K562 (cell line): ENCODE measurements around the gene TCF4. TPM values are rescaled to one million over a fixed set of nuclear protein-coding genes. Genes with fewer than 3 reads are reported as not detected.

Source experiments
- ATAC-seq: fragments of 200-7000 bp; cut with Tn5 transposase; 3 replicates; pipeline ENCODE4 v1.9.1; 2020; ENCODE audit warnings: moderate library complexity
- BruUV-seq: library from RNA; stranded (reverse); fragments of 400-500 nt; replicated peaks from 2 replicates; lab custom pipeline; 2021; lab: Mats Ljungman, UMichigan
- CTCF ChIA-PET: fragments of 300-600 bp; formaldehyde crosslinking; extraction: SDS; loops from one replicate; lab custom pipeline; 2021; ENCODE audit warnings: low intra/inter-chr PET ratio; lab: Yijun Ruan, JAX
- POLR2A ChIA-PET: fragments of 300-600, 350-650 bp; sonication (Branson Sonifier 250); formaldehyde crosslinking; extraction: SDS; loops from one replicate; lab custom pipeline; 2021; ENCODE audit warnings: antibody characterized with exemption, inconsistent platforms; lab: Yijun Ruan, JAX
- DNase-seq, 4 experiments: peaks; one replicate each; pipeline versions ENCODE4 v3.0.0 to v3.0.0-alpha.2; 2011 to 2018; ENCODE audit warnings: low spot score in 3 of 4, mixed read lengths in 3 of 4; ENCODE audit errors: extremely low read depth in 1 of 4
- FAIRE-seq: peaks from 2 replicates; lab custom pipeline; 2011; peaks lifted over from hg19 to GRCh38; lab: Jason Lieb, UNC
- H2AFZ ChIP-seq: 2 replicates; pipeline ENCODE4 v1.6.0; 2011; ENCODE audit warnings: low read depth, low read length, control low read depth, inconsistent platforms
- H3K27ac ChIP-seq: fragments of 200-600 bp; 3 replicates; pipeline ENCODE4 v1.8.0; 2011; ENCODE audit warnings: low read depth, mild to moderate bottlenecking, control low read depth, inconsistent platforms, low read length, moderate library complexity, mixed read lengths; ENCODE audit errors: extremely low read depth
- H3K27me3 ChIP-seq, 2 experiments: fragments of 300-600 bp in 1 of 2; 2 replicates in 1 of 2; 3 replicates in 1 of 2; pipeline versions ENCODE4 v1.6.0 to v1.8.0; 2011; ENCODE audit warnings: inconsistent platforms in 2 of 2, low read length in 2 of 2, mild to moderate bottlenecking in 1 of 2, mixed read lengths in 1 of 2, moderate library complexity in 1 of 2; ENCODE audit not compliant: control insufficient read depth in 2 of 2, insufficient read depth in 2 of 2
- H3K36me3 ChIP-seq: fragments of 300-600 bp; 3 replicates; pipeline ENCODE4 v1.8.0; 2011; ENCODE audit warnings: mild to moderate bottlenecking, low read length, inconsistent platforms; ENCODE audit not compliant: control insufficient read depth, insufficient read depth
- H3K4me1 ChIP-seq, 2 experiments: fragments of 200-600 bp in 1 of 2; replicated peaks in 1 of 2; 2 replicates in 1 of 2; 3 replicates in 1 of 2; pipeline versions ENCODE4 v1.5.1 to v1.8.0; 2011; ENCODE audit warnings: inconsistent platforms in 2 of 2, low read length in 2 of 2, mild to moderate bottlenecking in 1 of 2, mixed read lengths in 1 of 2, moderate library complexity in 1 of 2; ENCODE audit not compliant: control insufficient read depth in 2 of 2, insufficient read depth in 2 of 2
- H3K4me2 ChIP-seq: 2 replicates; pipeline ENCODE4 v1.6.1; 2011; ENCODE audit warnings: low read length, control low read depth, inconsistent platforms, mixed read lengths; ENCODE audit not compliant: insufficient read depth
- H3K4me3 ChIP-seq: fragments of 200-600 bp; sonication (generic), shearing (Covaris generic); 2 replicates; pipeline ENCODE4 v1.5.1; 2016; ENCODE audit warnings: control low read depth, inconsistent platforms
- H3K79me2 ChIP-seq: fragments of 200-600 bp; 3 replicates; pipeline ENCODE4 v1.8.0; 2011; ENCODE audit warnings: low read length, inconsistent platforms; ENCODE audit not compliant: control insufficient read depth, insufficient read depth
- H3K9ac ChIP-seq, 2 experiments: 2 replicates each; pipeline versions ENCODE4 v1.6.0 to v1.6.1; 2011; ENCODE audit warnings: low read depth in 2 of 2, low read length in 2 of 2, control low read depth in 1 of 2, inconsistent platforms in 1 of 2, mild to moderate bottlenecking in 1 of 2, mixed read lengths in 1 of 2; ENCODE audit not compliant: insufficient read depth in 1 of 2
- H3K9me1 ChIP-seq: one replicate; pipeline ENCODE4 v1.6.0; 2011; ENCODE audit warnings: inconsistent platforms, mild to moderate bottlenecking, low read length, moderate library complexity; ENCODE audit not compliant: control insufficient read depth, insufficient read depth
- H3K9me3 ChIP-seq: replicated peaks from 2 replicates; pipeline ENCODE4 v1.5.1; 2011; ENCODE audit warnings: low read depth, low read length, inconsistent platforms; ENCODE audit not compliant: control insufficient read depth, insufficient read depth
- H4K20me1 ChIP-seq: replicated peaks from 2 replicates; pipeline ENCODE4 v1.6.1; 2011; ENCODE audit warnings: low read length, inconsistent platforms, mixed read lengths; ENCODE audit not compliant: control insufficient read depth, insufficient read depth
- ATF2 ChIP-seq: sonication (generic); formaldehyde crosslinking; IDR thresholded peaks from 2 replicates; pipeline ENCODE4 v1.8.1; 2022; ENCODE audit warnings: missing genetic modification reagents
- HDAC2 ChIP-seq: fragments of 450-650 bp; IDR thresholded peaks from 2 replicates; pipeline ENCODE4 v1.6.1; 2016; ENCODE audit warnings: mild to moderate bottlenecking
- POLR2B ChIP-seq: fragments of 450-650 bp; IDR thresholded peaks from 2 replicates; pipeline ENCODE4 v1.6.1; 2018; ENCODE audit warnings: low read depth; ENCODE audit not compliant: partially characterized antibody
- RBM34 ChIP-seq: fragments of 200-400 bp; formaldehyde crosslinking; IDR thresholded peaks from 2 replicates; pipeline ENCODE4 v1.6.1; 2018; ENCODE audit warnings: low read length, borderline replicate concordance; ENCODE audit not compliant: insufficient read depth
- SLC30A9 ChIP-seq: fragments of 250-450 bp; sonication (Bioruptor Pico); IDR thresholded peaks from 2 replicates; pipeline ENCODE4 v1.8.0; 2022; ENCODE audit warnings: mild to moderate bottlenecking, moderate library complexity
- TAL1 ChIP-seq: fragments of 450-650 bp; IDR thresholded peaks from 2 replicates; pipeline ENCODE4 v1.6.1; 2016; ENCODE audit warnings: mild to moderate bottlenecking
- ZHX1 ChIP-seq: fragments of 150-350 bp; conservative IDR thresholded peaks from 2 replicates; pipeline ENCODE4 v1.6.1; 2014; ENCODE audit warnings: low read length
- ZNF655 ChIP-seq: fragments of 250-450 bp; sonication (Bioruptor Pico); IDR thresholded peaks from 2 replicates; pipeline ENCODE4 v1.5.0; 2021
- WGBS: fragments of 100-300 bp; shearing (Covaris generic); methylation state at CpG from one replicate; pipeline ENCODE4 v1.1.6; 2016; ENCODE audit warnings: low coverage, mixed read lengths; ENCODE audit not compliant: insufficient coverage; ENCODE audit errors: missing lambda C conversion rate; 5-methylcytosine and 5-hydroxymethylcytosine counted together
- in situ Hi-C: fragments of 300-500 bp; cut with MboI; formaldehyde crosslinking; loops from 4 replicates; pipeline ENCODE4 v1.15.0; 2018; ENCODE audit warnings: inconsistent platforms, mixed read lengths
- intact Hi-C: fragments of 100-400 bp; cut with micrococcal nuclease; formaldehyde crosslinking; loops from 2 replicates; pipeline ENCODE4 v1.14.2; 2022
- polyA plus RNA-seq, 8 experiments: library from polyadenylated mRNA; depleted of rRNA in 4 of 8; stranded (reverse) in 5 of 8; unstranded in 3 of 8; fragments of >200 nt; fragmentation: Nextera tagmentation in 2 of 8; fragmentation: Illumina TruSeq in 1 of 8; extraction: Ambion mirVana in 2 of 8; extraction: Trizol in 1 of 8; gene quantifications; 2 replicates each; pipeline versions ENCODE4 v1.2.1 to v1.2.3, GENCODE V29; 2011 to 2014; ENCODE audit warnings: inconsistent platforms in 1 of 8, missing spikeins in 1 of 8
- total RNA-seq, 7 experiments: library from RNA; depleted of rRNA in 6 of 7; stranded (reverse); fragments of >200 nt in 6 of 7; fragmentation: Illumina TruSeq in 2 of 7; extraction: Trizol in 2 of 7; gene quantifications; 2 replicates each; pipeline versions ENCODE4 v1.2.1 to v1.2.3, GENCODE V29; 2011 to 2021; ENCODE audit warnings: low replicate concordance in 1 of 7
- TF ChIP-seq, protein P1 (sequence below): fragments of 450-650 bp; IDR thresholded peaks from 2 replicates; pipeline ENCODE4 v1.6.1; 2016

TCF4 gene
- total and polyA plus RNA-seq, 9 of the 15 experiments (the other 6 are each of a cell fraction or from before 2014, with no cell fraction given): 4.8 to 24.7 (median 15.2) TPM

GRCh38 chr18:55550471-55550870, 37.5 kb downstream of the TCF4 start:
- Histone ChIP-seq H2AFZ (no peak overlapping the region), H3K9ac (no peak overlapping the region), H3K27me3 (no peaks in the 10 kb centered on the region), H3K79me2 (peaks cover 31% of the 10 kb centered on the region), H3K9me1 (no peaks in the 10 kb centered on the region), H3K4me3 (no peak overlapping the region), H3K9me3 (no peaks in the 10 kb centered on the region), H3K4me1 (peaks cover 7 to 33% of the 10 kb centered on the region in 2 experiments; a peak in 4 of 5 replicates), H3K4me2 (no peak overlapping the region), H4K20me1 (no peaks in the 10 kb centered on the region), H3K27ac (no peak overlapping the region), H3K36me3 (no peaks in the 10 kb centered on the region; the same call in 2 of the 3 replicates)
- DNase-seq (no peak), ATAC-seq (no peak), FAIRE-seq (no peak)
- BruUV-seq: no TSS peak
- TF ChIP-seq RBM34 (no peak), POLR2B (no peak), SLC30A9 (CRISPR knock-in tag) (no peak), ZHX1 (no peak), ZNF655 (CRISPR knock-in tag) (no peak), ATF2 (no peak), HDAC2 (no peak), TAL1 (no peak)
- TF ChIP-seq, protein P1, sequence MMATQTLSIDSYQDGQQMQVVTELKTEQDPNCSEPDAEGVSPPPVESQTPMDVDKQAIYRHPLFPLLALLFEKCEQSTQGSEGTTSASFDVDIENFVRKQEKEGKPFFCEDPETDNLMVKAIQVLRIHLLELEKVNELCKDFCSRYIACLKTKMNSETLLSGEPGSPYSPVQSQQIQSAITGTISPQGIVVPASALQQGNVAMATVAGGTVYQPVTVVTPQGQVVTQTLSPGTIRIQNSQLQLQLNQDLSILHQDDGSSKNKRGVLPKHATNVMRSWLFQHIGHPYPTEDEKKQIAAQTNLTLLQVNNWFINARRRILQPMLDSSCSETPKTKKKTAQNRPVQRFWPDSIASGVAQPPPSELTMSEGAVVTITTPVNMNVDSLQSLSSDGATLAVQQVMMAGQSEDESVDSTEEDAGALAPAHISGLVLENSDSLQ: no peak
- WGBS: 68% methylated on average over 7 of the region's 8 CpGs
- ChIA-PET POLR2A (interaction anchor here (2.0 kb wide), 1 partner anchor 10 kb away, joined by 7 read pairs; no protein-coding TSS in a partner anchor), CTCF (no interaction called here)
- in situ Hi-C loops (no loop called here), intact Hi-C loops (no loop called here)
